ENCODE measurements around the gene FAM78A. TPM values are rescaled to one million over a fixed set of nuclear protein-coding genes. Genes with fewer than 3 reads are reported as not detected.

FAM78A gene
- polyA plus RNA-seq, 4 donors: 2.6 to 3.5 (median 3.1) TPM

- no peak for DNase-seq (ENCODE audit: low read depth in 4 of 4, low spot score in 2 of 4)
These were observed 27.3 kb upstream of the FAM78A start for GRCh38 chr9:131303381-131304321.

GRCh38 chr9:131302244-131303075, 26.1 kb upstream of the FAM78A start:
- no peak for DNase-seq (ENCODE audit: low read depth in 4 of 4, low spot score in 2 of 4)

- no peak for DNase-seq (ENCODE audit: low read depth in 4 of 4, low spot score in 2 of 4)
These were observed 24.1 kb upstream of the FAM78A start for GRCh38 chr9:131300444-131300843.

GRCh38 chr9:131299961-131300347, 23.6 kb upstream of the FAM78A start:
- DNase-seq (ENCODE audit: low read depth in 4 of 4, low spot score in 2 of 4): no peak

- no peak for DNase-seq (ENCODE audit: low read depth in 4 of 4, low spot score in 2 of 4)
These were observed 23.1 kb upstream of the FAM78A start for GRCh38 chr9:131299346-131299960.

GRCh38 chr9:131298816-131299215, 22.5 kb upstream of the FAM78A start:
- DNase-seq (ENCODE audit: low read depth in 4 of 4, low spot score in 2 of 4): no peak

- no peak for DNase-seq (ENCODE audit: low read depth in 4 of 4, low spot score in 2 of 4)
These were observed 22.0 kb upstream of the FAM78A start for GRCh38 chr9:131298341-131298740.

GRCh38 chr9:131297903-131298302, 21.6 kb upstream of the FAM78A start:
- DNase-seq (ENCODE audit: low read depth in 4 of 4, low spot score in 2 of 4): no peak

GRCh38 chr9:131296906-131297500, 20.7 kb upstream of the FAM78A start:
- DNase-seq (ENCODE audit: low read depth in 4 of 4, low spot score in 2 of 4): no peak

GRCh38 chr9:131296460-131296859, 20.1 kb upstream of the FAM78A start:
- no peak for DNase-seq (ENCODE audit: low read depth in 4 of 4, low spot score in 2 of 4)

GRCh38 chr9:131292937-131293336, 16.6 kb upstream of the FAM78A start:
- no peak for DNase-seq (ENCODE audit: low read depth in 4 of 4, low spot score in 2 of 4)

- no peak for DNase-seq (ENCODE audit: low read depth in 4 of 4, low spot score in 2 of 4)
These were observed 15.5 kb upstream of the FAM78A start for GRCh38 chr9:131291795-131292315.

- DNase-seq (ENCODE audit: low read depth in 4 of 4, low spot score in 2 of 4): no peak
These were observed 14.6 kb upstream of the FAM78A start for GRCh38 chr9:131290767-131291370.

GRCh38 chr9:131290036-131290766, 13.9 kb upstream of the FAM78A start:
- DNase-seq (ENCODE audit: low read depth in 4 of 4, low spot score in 2 of 4): no peak

- DNase-seq (ENCODE audit: low read depth in 4 of 4, low spot score in 2 of 4): no peak
These were observed 13.2 kb upstream of the FAM78A start, which contains the start of gene PLPP7 for GRCh38 chr9:131289301-131290035. PLPP7 (plus strand) TSS chr9:131289723; CDS start chr9:131289998, 275 bp downstream.

- no peak for DNase-seq (ENCODE audit: low read depth in 4 of 4, low spot score in 2 of 4)
These were observed 11.9 kb upstream of the FAM78A start for GRCh38 chr9:131288217-131288616.

- DNase-seq (ENCODE audit: low read depth in 4 of 4, low spot score in 2 of 4): no peak
These were observed 11.0 kb upstream of the FAM78A start for GRCh38 chr9:131287359-131287758.

GRCh38 chr9:131284856-131285255, 8.5 kb upstream of the FAM78A start:
- no peak for DNase-seq (ENCODE audit: low read depth in 4 of 4, low spot score in 2 of 4)

All from left renal cortex interstitium (tissue), 4 donors.